Smooth muscle cell (in vitro differentiated cells): ENCODE measurements around the gene GYG1. TPM values are rescaled to one million over a fixed set of nuclear protein-coding genes. Genes with fewer than 3 reads are reported as not detected.

ENCODE experiments used
- DNase-seq: peaks from one replicate; lab custom pipeline; 2025; ENCODE audit not compliant: unreplicated experiment; lab: John Stamatoyannopoulos, UW
- H2AFZ ChIP-seq: fragments of 200-600 bp; sonication (generic); 2 replicates; pipeline ENCODE4 v1.6.0; 2016; ENCODE audit warnings: antibody characterized with exemption, low read depth, mild to moderate bottlenecking
- H3F3A ChIP-seq: fragments of 200-600 bp; sonication (generic); 2 replicates; pipeline ENCODE4 v1.6.0; 2017; ENCODE audit warnings: antibody characterized with exemption, low read depth
- H3K27ac ChIP-seq: fragments of 200-600 bp; sonication (generic); 2 replicates; pipeline ENCODE4 v1.5.1; 2016; ENCODE audit warnings: low read depth, mild to moderate bottlenecking
- H3K27me3 ChIP-seq: fragments of 200-600 bp; sonication (generic); 2 replicates; pipeline ENCODE4 v1.6.1; 2016; ENCODE audit warnings: low read depth, mild to moderate bottlenecking
- H3K36me3 ChIP-seq: fragments of 200-600 bp; sonication (generic); 2 replicates; pipeline ENCODE4 v1.5.1; 2016; ENCODE audit warnings: low read depth
- H3K4me1 ChIP-seq: fragments of 200-600 bp; sonication (generic); 2 replicates; pipeline ENCODE4 v1.5.1; 2016; ENCODE audit warnings: low read depth
- H3K4me2 ChIP-seq: fragments of 200-600 bp; sonication (generic); 2 replicates; pipeline ENCODE4 v1.6.0; 2016; ENCODE audit warnings: mild to moderate bottlenecking
- H3K4me3 ChIP-seq: fragments of 200-600 bp; sonication (generic); 2 replicates; pipeline ENCODE4 v1.5.1; 2016; ENCODE audit warnings: mild to moderate bottlenecking
- H3K79me2 ChIP-seq: fragments of 200-600 bp; sonication (generic); 2 replicates; pipeline ENCODE4 v1.6.0; 2016; ENCODE audit warnings: low read depth, mild to moderate bottlenecking
- H3K9ac ChIP-seq: fragments of 200-600 bp; sonication (generic); 2 replicates; pipeline ENCODE4 v1.6.0; 2016; ENCODE audit warnings: low read depth
- H3K9me3 ChIP-seq: fragments of 200-600 bp; sonication (generic); replicated peaks from 2 replicates; pipeline ENCODE4 v1.5.1; 2016; ENCODE audit warnings: low read depth
- H4K20me1 ChIP-seq: fragments of 200-600 bp; sonication (generic); 2 replicates; pipeline ENCODE4 v1.6.0; 2016; ENCODE audit warnings: low read depth
- WGBS: methylation state at CpG from one replicate; pipeline ENCODE4 v1.1.7; 2016; ENCODE audit warnings: low lambda C conversion rate; 5-methylcytosine and 5-hydroxymethylcytosine counted together
- polyA plus RNA-seq: library from polyadenylated mRNA; unstranded; fragments of >200 nt; fragmentation: Nextera tagmentation; extraction: Ambion mirVana; gene quantifications from 2 replicates; pipeline ENCODE4 v1.2.1, GENCODE V29; 2016
- total RNA-seq: library from RNA; depleted of rRNA; stranded (reverse); fragments of >200 nt; gene quantifications from 2 replicates; pipeline ENCODE4 v1.2.3, GENCODE V29; 2014
- TF ChIP-seq, protein P1 (sequence below): fragments of 200-600 bp; sonication (generic); IDR thresholded peaks from 2 replicates; pipeline ENCODE4 v1.5.1; 2017; ENCODE audit warnings: borderline replicate concordance, mild to moderate bottlenecking, antibody characterized with exemption; ENCODE audit not compliant: insufficient read depth, poor library complexity, severe bottlenecking

GYG1 gene
- total and polyA plus RNA-seq, 2 experiments from 2014 or later = 13.6 to 29.8 TPM

DNA sequence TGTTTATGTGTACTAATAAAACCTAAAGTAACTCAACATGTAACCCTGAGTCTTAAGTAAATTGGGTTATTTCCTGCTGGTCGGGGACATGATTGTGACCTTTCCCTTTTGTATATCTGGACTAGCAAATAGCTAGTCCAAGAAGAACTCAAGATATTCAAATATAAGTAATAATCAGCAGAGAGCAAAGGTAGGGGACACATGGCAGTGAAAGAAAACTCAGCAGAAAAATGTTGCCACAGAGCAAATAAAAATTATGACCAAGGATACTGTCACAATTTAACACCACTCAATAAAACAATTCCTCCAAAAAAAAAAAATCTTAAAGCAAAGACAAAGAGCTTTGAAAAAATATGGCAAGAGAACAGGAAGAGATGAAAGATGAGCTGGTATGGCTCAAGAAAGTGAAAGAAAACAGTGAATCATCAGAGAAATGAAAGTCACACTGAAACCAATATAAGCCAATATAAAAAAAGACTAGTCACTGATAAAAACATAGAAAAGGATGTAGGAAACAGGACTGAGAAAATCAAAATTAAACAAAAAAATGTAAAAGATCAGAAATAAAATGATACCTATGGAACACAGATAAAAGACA, 51.5 kb downstream of the GYG1 start:
- H2AFZ ChIP-seq = no peak overlapping the region
- H4K20me1 ChIP-seq = no peaks in the 10 kb centered on the region
- H3K4me3 ChIP-seq = no peak overlapping the region
- DNase-seq = no peak
- H3K9me3 ChIP-seq = no peaks in the 10 kb centered on the region
- WGBS = 100% methylated on average over 1 of the region's 1 CpG
- H3K27ac ChIP-seq = no peak overlapping the region
- no peaks in the 10 kb centered on the region for H3K27me3 ChIP-seq
- no peak overlapping the region for H3K9ac ChIP-seq
- H3K4me1 ChIP-seq = no peaks in the 10 kb centered on the region
- H3K4me2 ChIP-seq = no peak overlapping the region
- peaks cover 21% of the 10 kb centered on the region for H3K36me3 ChIP-seq
- no peaks in the 10 kb centered on the region for H3K79me2 ChIP-seq
- TF ChIP-seq, protein P1, sequence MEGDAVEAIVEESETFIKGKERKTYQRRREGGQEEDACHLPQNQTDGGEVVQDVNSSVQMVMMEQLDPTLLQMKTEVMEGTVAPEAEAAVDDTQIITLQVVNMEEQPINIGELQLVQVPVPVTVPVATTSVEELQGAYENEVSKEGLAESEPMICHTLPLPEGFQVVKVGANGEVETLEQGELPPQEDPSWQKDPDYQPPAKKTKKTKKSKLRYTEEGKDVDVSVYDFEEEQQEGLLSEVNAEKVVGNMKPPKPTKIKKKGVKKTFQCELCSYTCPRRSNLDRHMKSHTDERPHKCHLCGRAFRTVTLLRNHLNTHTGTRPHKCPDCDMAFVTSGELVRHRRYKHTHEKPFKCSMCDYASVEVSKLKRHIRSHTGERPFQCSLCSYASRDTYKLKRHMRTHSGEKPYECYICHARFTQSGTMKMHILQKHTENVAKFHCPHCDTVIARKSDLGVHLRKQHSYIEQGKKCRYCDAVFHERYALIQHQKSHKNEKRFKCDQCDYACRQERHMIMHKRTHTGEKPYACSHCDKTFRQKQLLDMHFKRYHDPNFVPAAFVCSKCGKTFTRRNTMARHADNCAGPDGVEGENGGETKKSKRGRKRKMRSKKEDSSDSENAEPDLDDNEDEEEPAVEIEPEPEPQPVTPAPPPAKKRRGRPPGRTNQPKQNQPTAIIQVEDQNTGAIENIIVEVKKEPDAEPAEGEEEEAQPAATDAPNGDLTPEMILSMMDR = no peak
- no peaks in the 10 kb centered on the region for H3F3A ChIP-seq

DNA sequence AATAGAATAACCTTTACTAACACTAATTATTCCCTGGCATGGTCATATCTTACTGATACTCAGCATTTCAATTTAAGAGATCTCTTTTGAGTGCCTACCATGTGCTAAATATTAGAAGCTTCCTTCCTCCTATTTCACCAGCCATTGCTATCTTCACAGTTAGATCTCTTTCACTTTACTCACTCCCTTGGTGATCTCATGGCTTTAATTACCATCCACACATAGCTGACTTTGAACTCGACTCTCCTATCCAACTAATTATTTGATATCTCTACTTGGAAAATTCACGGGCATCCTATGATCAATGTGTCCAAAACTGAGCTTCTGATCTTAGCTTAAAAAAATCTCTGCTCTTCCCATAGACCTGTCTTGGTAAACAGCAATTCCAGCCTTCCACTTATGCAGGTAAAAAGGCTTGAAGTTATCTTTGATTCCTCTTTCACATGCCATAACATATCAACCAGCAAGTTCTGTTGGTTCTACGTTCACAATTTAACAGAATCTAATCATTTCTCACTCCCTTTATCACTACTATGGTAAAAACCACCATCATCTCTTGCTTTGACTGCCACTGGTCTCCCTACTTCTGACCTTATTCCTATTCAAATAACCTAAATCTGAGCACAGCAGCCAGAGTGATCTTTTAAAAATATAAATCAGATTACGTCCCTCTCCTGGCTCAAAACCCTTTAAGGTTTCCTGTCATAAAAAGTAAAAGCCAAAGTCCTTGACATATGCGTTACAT, 53.2 kb downstream of the GYG1 start:
- Histone ChIP-seq H2AFZ (no peak overlapping the region), H3K9ac (no peak overlapping the region)

DNA sequence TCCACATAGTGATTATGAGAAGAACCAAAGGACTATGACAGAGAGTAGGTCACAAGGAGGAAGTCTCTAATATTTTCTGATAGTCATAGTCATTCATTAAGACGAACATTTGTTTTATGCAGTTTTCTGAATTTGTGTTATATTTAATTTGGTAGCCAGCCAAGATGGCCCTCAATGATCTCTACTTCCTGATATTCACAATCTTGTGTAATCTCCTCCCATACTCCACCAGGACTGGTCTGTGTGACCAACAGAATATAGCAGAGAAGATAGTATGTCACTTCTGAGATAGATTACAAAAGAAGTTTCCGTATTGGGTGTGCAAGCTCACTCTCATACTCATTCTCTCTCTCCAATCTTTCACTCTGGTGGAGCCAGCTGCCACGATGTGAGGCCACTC, 64.2 kb downstream of the GYG1 start:
- H3K9me3 ChIP-seq = no peaks in the 10 kb centered on the region
- no peak overlapping the region for H3K27ac ChIP-seq
- TF ChIP-seq, protein P1 = no peak
- no peak overlapping the region for H2AFZ ChIP-seq
- DNase-seq = no peak
- H3K4me1 ChIP-seq = no peaks in the 10 kb centered on the region
- H3K4me3 ChIP-seq = no peak overlapping the region
- H3F3A ChIP-seq = no peaks in the 10 kb centered on the region
- H3K4me2 ChIP-seq = no peak overlapping the region
- H3K36me3 ChIP-seq = peaks cover 47% of the 10 kb centered on the region
- no peaks in the 10 kb centered on the region for H3K79me2 ChIP-seq
- no peak overlapping the region for H3K9ac ChIP-seq
- H3K27me3 ChIP-seq = no peaks in the 10 kb centered on the region
- H4K20me1 ChIP-seq = no peaks in the 10 kb centered on the region
- 98% methylated on average over 3 of the region's 3 CpGs for WGBS

More for the DNA sequence above, 53.2 kb downstream of the GYG1 start:
- Histone ChIP-seq H3K36me3 (peaks cover 20% of the 10 kb centered on the region), H3K9me3 (no peaks in the 10 kb centered on the region), H3K27ac (no peak overlapping the region), H3K4me3 (no peak overlapping the region), H3F3A (no peaks in the 10 kb centered on the region), H3K4me2 (no peak overlapping the region), H3K27me3 (no peaks in the 10 kb centered on the region), H3K79me2 (no peaks in the 10 kb centered on the region), H4K20me1 (no peaks in the 10 kb centered on the region), H3K4me1 (no peaks in the 10 kb centered on the region)
- TF ChIP-seq, protein P1 = no peak
- DNase-seq = no peak
- 93% methylated on average over 5 of the region's 5 CpGs for WGBS
